Lower leg skin (tissue), 3 donors: ENCODE data around the gene PJA1.

ENCODE experiments used
- CTCF ChIP-seq, 3 donors: fragments of 450-650 bp; IDR thresholded peaks; one replicate each; pipeline ENCODE4 v1.5.1; 2016; ENCODE audit warnings: antibody characterized with exemption in 3 of 3, mild to moderate bottlenecking in 3 of 3, moderate library complexity in 2 of 3
- POLR2A ChIP-seq, 2 donors: fragments of 450-650 bp; IDR thresholded peaks; one replicate each; pipeline ENCODE4 v1.6.1; 2016 to 2017; ENCODE audit warnings: antibody characterized with exemption in 2 of 2, mild to moderate bottlenecking in 1 of 2, moderate library complexity in 1 of 2

DNA sequence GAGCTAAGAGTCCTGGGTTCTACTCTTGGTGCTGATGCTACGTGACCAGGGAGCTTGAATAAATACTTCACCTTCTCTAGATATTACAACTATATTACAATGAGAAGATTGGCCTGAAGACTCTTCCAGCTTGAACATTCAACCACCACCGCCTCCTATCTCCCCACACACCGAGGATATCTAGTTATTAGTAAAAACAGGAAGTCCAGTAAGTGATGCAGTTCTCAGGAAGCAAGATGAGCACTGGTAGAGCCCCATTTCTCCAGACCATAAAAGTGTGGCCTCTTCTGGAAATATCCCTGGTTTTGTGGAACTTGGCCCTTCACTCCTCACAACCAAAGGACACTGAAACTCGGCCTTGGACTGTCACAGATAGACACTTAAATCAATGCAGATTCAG, 18.5 kb downstream of the PJA1 start:
- TF ChIP-seq CTCF (IDR thresholded peaks at IDR 0.05), result no peak
- no peak for TF ChIP-seq POLR2A (IDR thresholded peaks at IDR 0.05)
